GM18499 (cell line): Measurements from ENCODE around the gene CORO2A.

Experiments
- ATAC-seq: cut with Tn5 transposase; IDR thresholded peaks from one replicate; pipeline ENCODE4 v1.9.1; 2021; ENCODE audit warnings: moderate number of reproducible peaks; ENCODE audit not compliant: insufficient read depth, unreplicated experiment

The CORO2A gene, protein sequence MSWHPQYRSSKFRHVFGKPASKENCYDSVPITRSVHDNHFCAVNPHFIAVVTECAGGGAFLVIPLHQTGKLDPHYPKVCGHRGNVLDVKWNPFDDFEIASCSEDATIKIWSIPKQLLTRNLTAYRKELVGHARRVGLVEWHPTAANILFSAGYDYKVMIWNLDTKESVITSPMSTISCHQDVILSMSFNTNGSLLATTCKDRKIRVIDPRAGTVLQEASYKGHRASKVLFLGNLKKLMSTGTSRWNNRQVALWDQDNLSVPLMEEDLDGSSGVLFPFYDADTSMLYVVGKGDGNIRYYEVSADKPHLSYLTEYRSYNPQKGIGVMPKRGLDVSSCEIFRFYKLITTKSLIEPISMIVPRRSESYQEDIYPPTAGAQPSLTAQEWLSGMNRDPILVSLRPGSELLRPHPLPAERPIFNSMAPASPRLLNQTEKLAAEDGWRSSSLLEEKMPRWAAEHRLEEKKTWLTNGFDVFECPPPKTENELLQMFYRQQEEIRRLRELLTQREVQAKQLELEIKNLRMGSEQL

DNA sequence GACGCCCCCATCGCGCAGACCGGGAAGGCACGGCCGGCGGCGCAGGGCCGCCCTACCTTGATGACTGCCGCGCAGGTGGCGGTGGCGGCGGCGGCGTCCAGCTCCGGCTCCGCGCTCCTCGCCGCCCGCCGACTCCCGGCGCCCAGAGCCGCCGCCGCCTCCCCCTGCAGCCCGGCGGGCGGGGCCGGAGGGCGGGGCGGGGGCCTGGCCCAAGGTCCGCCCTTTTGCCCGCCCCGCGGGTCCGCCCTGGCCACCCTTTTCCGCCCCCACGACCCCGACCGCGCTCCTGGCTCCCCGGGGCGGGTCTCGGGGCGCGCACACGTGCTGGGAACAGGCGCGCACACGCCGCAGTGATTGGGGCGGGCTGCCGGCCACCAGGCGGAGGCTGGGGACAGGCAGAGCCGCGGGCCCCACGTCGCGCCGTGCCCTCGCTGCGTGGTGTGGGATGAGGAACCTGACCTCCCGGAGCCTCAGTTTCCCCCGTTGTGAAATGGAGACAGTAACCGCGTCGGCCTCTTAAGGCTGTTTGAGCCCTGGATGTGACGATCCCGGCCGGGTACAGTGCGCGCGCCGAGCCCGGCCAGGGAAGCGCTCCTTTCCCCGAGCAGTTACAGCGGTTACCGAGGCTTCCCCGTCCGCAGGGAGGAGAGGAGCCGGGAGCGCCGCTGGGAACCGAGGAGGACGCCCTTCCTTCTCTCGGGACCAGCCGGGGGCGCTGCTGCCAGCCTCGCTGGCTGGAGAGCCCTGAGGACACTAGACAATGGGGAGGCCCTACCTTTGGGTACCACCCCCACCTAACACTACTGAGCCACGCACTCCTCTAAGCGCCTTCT is at the start of gene CORO2A:
CORO2A (minus strand) TSS at position 135 of the 833 bp plus-strand sequence. CDS start 34,977 bp downstream, outside the sequence.
- no peak for ATAC-seq

GRCh38 chr9:98241357-98242300 is 49.2 kb upstream of the CORO2A start:
- no peak for ATAC-seq

- ATAC-seq, result no peak
Measured at GRCh38 chr9:98240475-98240874, 48.0 kb upstream of the CORO2A start.

- no peak for ATAC-seq
Measured at GRCh38 chr9:98236901-98237487, 44.6 kb upstream of the CORO2A start.

DNA sequence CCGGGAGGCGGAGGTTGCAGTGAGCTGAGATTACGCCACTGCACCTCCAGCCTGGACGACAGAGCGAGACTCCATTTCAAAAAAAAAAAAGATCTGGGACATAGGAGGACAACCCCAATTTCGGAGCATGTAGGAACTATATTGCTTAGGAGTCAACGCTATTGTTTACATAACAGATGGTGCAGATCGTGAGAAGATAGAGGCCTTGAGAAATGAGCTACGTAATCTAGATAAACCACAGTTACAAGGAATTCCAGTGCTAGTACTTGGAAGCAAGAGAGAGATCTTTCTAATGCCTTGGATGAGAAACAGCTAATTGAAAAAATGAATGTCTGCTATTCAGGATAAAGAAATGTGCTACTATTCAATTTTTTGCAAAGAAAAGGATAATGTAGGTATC is 42.7 kb upstream of the CORO2A start:
- no peak for ATAC-seq

DNA sequence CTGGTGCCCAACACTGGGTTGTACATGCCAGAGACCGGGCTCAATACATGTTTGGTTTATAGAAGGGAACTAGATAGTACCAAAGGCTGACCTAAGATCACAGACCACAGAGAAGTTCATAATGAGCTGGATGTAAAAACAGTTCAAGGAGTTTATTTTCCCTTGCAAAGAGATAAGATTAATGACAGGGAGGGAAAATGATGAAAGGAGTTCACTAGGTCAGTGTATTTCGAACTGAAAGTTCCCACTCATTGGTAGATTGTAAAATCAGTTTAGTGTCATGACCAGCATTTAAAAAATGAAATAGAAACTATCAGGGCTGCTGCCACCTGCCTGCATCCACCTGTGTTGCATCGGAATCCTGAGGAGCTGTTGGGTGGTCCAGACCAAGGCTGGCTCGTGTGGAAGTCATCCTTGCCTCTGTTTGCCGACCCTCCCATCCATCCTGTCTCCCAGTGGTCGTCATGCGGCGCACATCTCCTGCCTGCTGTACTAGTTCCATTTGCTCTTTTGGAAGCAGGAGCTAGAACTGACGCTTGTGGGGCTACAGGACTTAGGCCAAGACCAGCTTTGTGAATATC is 41.9 kb upstream of the CORO2A start:
- ATAC-seq, result no peak

GRCh38 chr9:98232926-98233325 is 40.5 kb upstream of the CORO2A start:
- ATAC-seq, result no peak

- no peak for ATAC-seq
Measured at GRCh38 chr9:98231770-98232478, 39.5 kb upstream of the CORO2A start.

DNA sequence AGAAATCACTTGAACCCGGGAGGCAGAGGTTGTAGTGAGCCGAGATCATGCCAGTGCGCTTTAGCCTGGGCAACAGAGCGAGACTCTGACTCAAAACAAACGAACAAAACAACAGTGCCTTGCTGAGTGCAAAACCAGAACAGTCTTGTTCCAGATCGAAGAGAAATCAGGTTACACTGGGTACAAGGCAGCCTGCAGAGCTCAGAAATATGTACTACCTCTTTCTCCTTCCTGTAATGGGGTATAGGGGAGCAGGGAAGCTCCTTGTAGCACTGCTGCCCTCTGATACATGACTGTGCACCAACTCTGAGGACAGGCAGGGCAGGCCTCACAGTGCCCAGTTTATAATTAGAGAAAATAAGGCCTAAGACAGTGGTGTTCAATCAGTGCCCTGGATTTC is 38.4 kb upstream of the CORO2A start:
- ATAC-seq, result no peak

DNA sequence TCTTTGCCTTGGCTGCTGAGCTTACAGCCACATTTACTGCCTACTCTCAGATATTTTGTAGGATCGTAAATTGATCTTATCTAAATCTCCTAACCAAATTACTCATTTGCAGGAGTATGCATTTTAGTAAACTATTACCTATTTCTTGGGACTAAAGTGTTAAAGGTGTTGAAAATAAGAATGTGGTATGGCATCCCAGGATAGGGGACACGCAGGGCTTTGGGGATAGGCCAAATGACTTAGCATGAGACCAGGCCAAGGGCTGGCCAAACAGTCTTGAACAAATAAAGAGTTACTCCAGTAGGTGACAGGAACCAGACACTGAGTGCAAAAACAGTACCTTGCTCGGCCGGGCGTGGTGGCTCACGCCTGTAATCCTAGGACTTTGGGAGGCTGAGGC is 37.9 kb upstream of the CORO2A start:
- no peak for ATAC-seq

GRCh38 chr9:98229620-98230019 is 37.2 kb upstream of the CORO2A start:
- ATAC-seq, result no peak

DNA sequence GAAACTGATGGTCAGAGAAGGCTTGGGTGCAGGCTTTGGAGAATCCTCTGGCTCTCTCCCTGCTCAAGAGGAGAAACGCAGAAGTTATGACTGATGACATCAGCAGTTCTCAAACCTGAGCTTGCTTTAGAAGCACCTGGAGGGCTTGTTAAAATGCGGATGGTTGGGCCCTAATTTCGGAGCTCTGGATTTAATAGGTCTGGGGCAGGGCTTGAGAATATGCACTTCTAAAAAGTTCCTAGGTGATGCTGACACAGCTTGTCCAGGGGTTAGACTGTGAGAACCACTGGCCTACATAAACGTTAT is 36.6 kb upstream of the CORO2A start:
- ATAC-seq, result no peak

- no peak for ATAC-seq
Measured at GRCh38 chr9:98228392-98229089, 36.1 kb upstream of the CORO2A start.

GRCh38 chr9:98227883-98228282 is 35.4 kb upstream of the CORO2A start:
- ATAC-seq, result no peak

GRCh38 chr9:98226957-98227356 is 34.5 kb upstream of the CORO2A start:
- ATAC-seq, result no peak

- no peak for ATAC-seq
Measured at GRCh38 chr9:98226516-98226915, 34.1 kb upstream of the CORO2A start.

GRCh38 chr9:98225015-98225442 is 32.6 kb upstream of the CORO2A start:
- ATAC-seq, result no peak
